Neural cell (in vitro differentiated cells): Measurements from ENCODE around the gene PLIN1.

Experiments
- EP300 ChIP-seq: fragments of 450-650 bp; conservative IDR thresholded peaks from 2 replicates; pipeline ENCODE4 v1.6.1; 2014; ENCODE audit warnings: antibody characterized with exemption, mild to moderate bottlenecking, moderate library complexity; ENCODE audit not compliant: poor library complexity, severe bottlenecking
- EZH2 ChIP-seq: fragments of 200-600, 300-800 bp; shearing (Covaris generic), sonication (generic); IDR thresholded peaks from 2 replicates; pipeline ENCODE4 v1.6.1; 2014; ENCODE audit warnings: antibody characterized with exemption, low read length, borderline replicate concordance, mild to moderate bottlenecking; ENCODE audit not compliant: insufficient read depth, poor library complexity, severe bottlenecking
- MXI1 ChIP-seq: fragments of 450-650 bp; conservative IDR thresholded peaks from 2 replicates; pipeline ENCODE4 v1.6.1; 2014; ENCODE audit warnings: antibody characterized with exemption, mild to moderate bottlenecking; ENCODE audit not compliant: poor library complexity, severe bottlenecking
- POLR2AphosphoS5 ChIP-seq: IDR thresholded peaks from 2 replicates; pipeline ENCODE4 v1.6.1; 2012
- SMC3 ChIP-seq: fragments of 450-650 bp; conservative IDR thresholded peaks from 2 replicates; pipeline ENCODE4 v1.6.1; 2014; ENCODE audit warnings: antibody characterized with exemption, mild to moderate bottlenecking, moderate library complexity; ENCODE audit not compliant: poor library complexity
- TF ChIP-seq, protein P1 (sequence below): fragments of 450-650 bp; IDR thresholded peaks from 2 replicates; pipeline ENCODE4 v1.5.1; 2014; ENCODE audit warnings: antibody characterized with exemption, mild to moderate bottlenecking, moderate library complexity; ENCODE audit not compliant: poor library complexity, severe bottlenecking
- TF ChIP-seq, protein P2 (sequence below): IDR thresholded peaks from 2 replicates; pipeline ENCODE4 v1.6.1; 2012; ENCODE audit warnings: borderline replicate concordance

DNA sequence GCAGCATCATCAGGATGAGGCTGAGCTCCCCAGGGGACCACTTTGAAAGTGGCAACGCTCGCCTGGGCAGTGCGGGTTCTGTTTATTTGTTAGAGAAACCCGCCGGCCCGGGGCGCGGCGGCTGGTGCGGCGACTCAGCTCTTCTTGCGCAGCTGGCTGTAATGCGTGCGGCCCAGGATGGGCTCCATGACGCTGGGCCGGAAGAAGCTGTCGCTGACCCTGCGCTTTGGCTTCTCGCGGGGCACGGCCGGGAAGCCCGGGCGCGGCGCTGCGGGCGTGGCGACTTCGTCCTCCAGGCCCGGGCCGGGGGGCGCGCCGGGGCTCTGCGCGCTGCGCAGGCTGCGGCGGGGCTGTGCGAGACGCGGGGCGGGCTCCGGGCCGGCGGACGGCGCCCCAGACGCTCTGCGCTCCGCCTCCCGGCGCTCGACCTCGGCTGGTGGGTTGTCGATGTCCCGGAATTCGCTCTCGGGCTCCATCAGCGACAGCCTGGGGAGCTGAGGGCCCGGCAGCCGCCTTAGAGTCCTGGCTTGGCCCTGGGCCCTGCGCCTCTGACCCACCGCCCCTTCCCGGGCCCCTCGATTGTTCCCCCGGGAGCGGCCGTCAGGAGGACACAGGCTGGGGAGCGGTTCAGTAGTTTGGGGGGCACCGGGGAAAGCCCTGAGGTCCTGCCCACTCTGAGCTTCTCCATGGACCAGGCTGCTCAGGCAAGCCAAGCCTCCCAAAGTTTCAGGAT, 13.6 kb downstream of the PLIN1 start:
- TF ChIP-seq EP300: no peak
- TF ChIP-seq, protein P1, sequence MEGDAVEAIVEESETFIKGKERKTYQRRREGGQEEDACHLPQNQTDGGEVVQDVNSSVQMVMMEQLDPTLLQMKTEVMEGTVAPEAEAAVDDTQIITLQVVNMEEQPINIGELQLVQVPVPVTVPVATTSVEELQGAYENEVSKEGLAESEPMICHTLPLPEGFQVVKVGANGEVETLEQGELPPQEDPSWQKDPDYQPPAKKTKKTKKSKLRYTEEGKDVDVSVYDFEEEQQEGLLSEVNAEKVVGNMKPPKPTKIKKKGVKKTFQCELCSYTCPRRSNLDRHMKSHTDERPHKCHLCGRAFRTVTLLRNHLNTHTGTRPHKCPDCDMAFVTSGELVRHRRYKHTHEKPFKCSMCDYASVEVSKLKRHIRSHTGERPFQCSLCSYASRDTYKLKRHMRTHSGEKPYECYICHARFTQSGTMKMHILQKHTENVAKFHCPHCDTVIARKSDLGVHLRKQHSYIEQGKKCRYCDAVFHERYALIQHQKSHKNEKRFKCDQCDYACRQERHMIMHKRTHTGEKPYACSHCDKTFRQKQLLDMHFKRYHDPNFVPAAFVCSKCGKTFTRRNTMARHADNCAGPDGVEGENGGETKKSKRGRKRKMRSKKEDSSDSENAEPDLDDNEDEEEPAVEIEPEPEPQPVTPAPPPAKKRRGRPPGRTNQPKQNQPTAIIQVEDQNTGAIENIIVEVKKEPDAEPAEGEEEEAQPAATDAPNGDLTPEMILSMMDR: no peak
- no peak for TF ChIP-seq SMC3
- no peak for TF ChIP-seq EZH2
- no peak for TF ChIP-seq POLR2AphosphoS5
- TF ChIP-seq, protein P2, sequence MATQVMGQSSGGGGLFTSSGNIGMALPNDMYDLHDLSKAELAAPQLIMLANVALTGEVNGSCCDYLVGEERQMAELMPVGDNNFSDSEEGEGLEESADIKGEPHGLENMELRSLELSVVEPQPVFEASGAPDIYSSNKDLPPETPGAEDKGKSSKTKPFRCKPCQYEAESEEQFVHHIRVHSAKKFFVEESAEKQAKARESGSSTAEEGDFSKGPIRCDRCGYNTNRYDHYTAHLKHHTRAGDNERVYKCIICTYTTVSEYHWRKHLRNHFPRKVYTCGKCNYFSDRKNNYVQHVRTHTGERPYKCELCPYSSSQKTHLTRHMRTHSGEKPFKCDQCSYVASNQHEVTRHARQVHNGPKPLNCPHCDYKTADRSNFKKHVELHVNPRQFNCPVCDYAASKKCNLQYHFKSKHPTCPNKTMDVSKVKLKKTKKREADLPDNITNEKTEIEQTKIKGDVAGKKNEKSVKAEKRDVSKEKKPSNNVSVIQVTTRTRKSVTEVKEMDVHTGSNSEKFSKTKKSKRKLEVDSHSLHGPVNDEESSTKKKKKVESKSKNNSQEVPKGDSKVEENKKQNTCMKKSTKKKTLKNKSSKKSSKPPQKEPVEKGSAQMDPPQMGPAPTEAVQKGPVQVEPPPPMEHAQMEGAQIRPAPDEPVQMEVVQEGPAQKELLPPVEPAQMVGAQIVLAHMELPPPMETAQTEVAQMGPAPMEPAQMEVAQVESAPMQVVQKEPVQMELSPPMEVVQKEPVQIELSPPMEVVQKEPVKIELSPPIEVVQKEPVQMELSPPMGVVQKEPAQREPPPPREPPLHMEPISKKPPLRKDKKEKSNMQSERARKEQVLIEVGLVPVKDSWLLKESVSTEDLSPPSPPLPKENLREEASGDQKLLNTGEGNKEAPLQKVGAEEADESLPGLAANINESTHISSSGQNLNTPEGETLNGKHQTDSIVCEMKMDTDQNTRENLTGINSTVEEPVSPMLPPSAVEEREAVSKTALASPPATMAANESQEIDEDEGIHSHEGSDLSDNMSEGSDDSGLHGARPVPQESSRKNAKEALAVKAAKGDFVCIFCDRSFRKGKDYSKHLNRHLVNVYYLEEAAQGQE: no peak
- TF ChIP-seq MXI1: no peak
